MV-4-11 (cell line): ENCODE data around the gene BLOC1S1.
A peak's percentile ranks its signal among the peaks of the same experiment; 100 is the strongest.

Experiments used
- DNase-seq: peaks from one replicate; lab custom pipeline; 2025; lab: John Stamatoyannopoulos, UW

BLOC1S1 gene

DNA sequence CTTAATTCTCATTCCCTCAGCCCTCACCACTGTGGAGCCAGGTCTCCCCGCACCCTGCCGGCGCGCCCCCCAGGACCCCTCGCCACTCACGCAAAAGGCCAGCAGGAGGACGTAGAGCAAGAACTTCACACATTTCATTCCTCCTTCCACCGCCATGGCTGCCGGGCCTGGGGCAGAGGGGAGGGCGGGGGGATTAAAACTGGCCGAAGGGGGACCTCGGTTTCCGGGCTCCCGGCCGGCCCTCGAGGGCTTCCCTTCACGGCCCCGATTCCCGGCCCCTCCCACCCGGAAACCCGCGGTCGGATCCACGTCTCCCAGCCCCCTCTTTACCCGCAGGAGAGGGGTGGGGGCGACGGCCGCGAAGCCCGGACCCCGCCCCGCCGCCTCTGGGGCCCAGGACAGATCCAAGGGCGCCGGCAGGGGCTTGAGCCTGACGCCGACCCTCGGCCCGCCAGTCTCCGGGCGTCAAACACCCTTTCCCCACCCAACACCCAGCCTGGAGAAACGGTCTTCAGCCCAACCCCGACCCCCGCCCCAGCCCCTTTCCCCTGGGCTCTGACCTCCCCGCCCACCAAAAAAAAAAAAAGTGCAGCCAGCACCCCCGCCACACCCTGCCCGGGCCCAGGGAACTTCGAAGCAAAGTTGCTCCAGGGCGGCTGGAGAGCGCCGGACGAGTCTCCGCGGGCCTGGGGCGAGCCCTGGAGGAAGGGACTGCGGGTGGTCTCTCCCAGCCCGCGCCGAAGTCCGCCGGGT, 12.5 kb downstream of the BLOC1S1 start:
- no peak for DNase-seq

DNA sequence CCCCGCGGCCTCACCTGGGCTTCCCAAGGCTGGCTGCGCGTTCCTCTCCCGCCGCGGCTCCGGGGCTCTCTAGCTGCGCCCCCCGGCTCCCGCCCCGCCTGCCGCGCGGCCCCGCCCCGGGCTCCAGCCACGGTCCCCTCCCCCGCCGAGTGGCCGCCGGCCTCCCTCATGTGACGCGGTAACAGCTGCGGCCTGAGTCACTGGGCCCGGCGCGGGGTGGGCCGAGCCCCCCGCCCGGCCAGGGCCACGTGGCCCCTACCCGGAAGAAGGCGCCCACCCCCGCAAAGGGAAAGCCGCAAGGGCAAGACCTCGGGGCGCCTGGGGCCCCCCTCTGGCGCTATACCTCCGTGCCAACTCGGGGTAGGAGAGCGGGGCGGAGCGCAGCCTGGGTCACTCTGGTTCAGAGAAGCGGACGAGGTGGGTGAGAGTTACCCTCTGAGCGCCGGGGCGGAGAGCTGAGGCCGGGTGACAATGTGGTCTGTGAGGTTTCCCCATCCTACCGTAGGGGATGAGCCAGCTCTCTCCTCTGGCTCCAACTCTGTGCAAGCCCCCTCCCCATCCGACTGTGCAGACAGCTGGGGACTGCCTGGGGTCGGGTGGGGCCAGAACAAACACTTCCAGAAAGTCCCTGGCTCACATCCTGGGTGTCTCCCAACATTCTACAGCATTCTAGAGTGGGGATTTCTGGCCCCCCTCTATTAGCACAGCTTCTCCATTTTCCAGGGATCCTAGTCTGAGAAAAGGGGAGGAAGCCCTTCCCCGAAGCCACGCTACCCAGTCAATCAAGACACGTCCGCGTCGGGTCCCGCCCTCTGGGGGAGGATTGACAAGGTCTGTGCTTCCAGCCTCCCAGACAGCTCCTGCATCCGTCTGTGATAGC, 13.3 kb downstream of the BLOC1S1 start, which contains the start of gene CD63:
Gene CD63, minus strand, starts transcription at position 71 of the 880 bp plus-strand sequence. CDS start 668 bp downstream, outside the sequence.
- peak; percentile 84 for DNase-seq

DNA sequence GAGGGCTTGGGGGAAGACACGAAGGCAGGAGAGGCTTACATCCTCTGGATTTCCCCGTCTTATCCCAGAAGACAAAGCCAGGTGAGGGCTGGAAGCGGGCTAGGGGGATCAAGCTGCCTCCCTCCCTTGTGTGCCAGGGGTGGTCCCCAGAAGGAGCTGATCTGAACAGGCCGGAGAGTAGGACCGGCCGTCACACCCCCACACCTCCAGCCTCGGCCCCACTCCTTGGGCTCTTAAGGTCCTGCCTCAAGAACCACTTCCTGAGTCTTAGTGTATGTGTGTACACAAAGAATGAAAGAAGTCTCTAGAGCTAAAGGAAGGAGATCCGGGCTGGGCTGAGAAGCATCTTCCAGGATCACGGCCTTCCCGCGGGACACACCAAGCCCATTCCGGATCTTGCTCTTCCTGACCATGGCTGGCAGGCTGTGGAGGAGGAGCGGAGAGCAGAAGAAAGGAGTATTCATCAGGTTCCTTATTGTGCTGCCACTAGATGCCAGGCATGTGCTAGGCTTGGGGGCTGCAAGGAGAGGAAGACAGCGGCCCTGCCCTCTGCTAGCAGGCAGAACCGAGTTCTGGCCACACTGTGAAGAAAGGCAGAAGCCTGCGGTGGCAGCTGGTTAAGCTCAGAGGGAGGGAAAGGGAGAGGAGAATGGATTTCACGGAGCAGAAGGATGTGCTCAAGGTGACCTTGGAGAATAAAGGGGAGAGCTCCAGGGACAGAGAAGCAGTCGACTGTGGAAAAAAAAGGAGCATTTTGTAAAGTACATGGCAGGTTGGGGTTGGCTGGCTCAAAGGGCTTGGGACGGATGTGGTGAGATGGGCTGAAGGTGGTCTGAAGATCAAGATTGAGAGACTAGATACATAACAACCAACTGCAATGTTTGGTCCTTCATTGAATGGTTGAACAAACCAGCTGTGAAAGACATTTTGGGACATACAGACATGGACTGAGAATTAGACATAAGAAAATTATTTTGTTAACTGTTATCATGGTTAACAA, 14.3 kb downstream of the BLOC1S1 start:
- peak; percentile 69 for DNase-seq

DNA sequence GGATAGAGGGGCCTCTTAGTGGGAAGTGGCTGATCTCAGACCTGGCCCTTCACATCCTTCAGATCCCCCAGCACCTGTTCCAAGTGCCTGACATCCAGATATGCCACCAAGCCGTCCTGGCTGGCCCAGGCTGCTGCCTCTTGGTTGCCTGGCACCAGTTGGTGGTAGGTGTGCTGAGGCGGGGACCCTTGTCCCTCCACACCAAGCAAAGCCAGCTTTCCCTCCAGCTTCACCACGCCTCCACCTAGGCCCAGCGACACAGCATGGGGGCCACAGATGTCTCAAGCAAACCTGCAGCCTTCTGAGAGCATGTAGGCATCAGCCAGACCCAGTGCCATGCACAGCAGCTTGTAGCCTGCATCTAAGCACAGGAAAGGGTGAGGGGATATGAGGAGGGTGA, 16.4 kb downstream of the BLOC1S1 start:
- no peak for DNase-seq

DNA sequence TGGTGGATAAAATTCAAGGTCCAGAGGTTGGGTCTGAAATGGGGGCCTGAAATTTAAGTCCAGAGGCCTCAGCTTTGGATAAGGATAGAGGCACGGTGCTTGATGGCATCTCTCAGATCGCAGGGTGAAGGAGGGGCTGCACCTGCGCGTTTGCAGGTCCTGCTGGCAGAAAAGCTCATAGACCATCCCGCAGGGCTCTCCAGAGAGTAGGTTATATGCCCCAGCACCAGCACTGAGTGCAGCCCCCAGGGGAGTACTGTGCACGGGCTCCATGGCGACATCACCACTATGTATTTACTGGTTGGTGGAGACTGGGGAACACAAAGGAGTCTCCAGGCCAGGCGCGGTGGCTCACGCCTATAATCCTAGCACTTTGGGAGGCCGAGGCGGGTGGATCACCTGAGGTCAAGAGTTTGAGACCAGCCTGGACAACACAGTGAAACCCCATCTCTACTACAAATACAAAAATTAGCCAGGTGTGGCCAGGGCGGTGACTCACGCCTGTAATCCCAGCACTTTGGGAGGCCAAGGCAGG, 17.2 kb downstream of the BLOC1S1 start:
- no peak for DNase-seq

DNA sequence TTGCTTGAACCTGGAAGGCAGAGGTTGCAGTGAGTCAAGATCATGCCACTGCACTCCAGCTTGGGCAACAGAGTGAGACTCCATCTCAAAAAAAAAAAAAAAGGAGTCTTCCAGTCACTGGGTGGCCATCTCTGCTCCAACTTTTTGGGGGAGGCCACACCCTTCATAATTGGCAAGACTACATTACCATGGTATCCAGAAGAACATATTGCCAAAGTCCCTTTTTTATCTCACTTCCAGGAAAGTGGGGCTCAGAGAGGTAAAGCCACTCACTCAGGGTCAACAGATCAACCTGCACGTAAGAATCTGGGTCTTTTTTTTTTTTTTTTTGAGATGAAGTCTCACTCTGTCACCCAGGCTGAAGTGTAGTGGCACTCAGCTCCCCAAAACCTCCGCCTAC, 18.0 kb downstream of the BLOC1S1 start:
- DNase-seq = no peak

DNA sequence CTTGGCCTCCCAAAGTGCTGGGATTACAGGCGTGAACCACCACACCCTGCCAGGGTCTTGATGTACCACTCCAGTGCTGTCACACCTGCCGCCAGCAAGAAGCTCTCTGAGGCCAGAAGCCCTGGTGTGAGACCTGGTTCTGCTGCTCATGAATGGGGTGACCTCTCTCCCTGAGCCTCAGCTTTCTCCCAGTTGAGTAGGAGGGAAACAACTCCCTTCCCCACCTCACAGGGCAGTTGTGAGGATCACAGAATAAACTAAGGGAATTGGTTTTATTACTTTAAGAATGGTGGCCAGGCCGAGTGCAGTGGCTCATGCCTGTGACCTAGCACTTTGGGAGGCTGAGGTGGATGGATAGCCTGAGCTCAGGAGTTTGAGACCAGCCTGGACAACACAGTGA, 18.7 kb downstream of the BLOC1S1 start:
- DNase-seq = no peak

DNA sequence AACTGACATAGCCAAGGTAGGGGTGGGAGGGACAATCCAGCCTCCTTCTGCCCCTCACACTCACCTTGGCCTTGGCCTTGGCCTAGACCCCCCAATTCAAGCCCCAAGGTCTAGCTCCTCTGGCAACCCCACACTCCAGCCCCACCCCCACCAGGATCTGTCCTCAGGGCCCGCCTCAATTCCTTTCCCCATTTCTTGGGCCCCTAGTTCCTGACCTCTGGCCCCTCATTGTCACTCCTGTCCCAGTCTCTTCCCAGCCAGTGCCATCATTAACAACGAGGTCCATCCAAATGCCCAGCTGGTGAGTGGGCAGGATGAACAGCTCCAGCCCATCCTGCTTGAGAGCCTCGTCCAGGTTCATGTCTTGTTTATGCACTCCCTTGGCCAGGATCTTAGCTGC, 20.2 kb downstream of the BLOC1S1 start:
- DNase-seq = no peak

DNA sequence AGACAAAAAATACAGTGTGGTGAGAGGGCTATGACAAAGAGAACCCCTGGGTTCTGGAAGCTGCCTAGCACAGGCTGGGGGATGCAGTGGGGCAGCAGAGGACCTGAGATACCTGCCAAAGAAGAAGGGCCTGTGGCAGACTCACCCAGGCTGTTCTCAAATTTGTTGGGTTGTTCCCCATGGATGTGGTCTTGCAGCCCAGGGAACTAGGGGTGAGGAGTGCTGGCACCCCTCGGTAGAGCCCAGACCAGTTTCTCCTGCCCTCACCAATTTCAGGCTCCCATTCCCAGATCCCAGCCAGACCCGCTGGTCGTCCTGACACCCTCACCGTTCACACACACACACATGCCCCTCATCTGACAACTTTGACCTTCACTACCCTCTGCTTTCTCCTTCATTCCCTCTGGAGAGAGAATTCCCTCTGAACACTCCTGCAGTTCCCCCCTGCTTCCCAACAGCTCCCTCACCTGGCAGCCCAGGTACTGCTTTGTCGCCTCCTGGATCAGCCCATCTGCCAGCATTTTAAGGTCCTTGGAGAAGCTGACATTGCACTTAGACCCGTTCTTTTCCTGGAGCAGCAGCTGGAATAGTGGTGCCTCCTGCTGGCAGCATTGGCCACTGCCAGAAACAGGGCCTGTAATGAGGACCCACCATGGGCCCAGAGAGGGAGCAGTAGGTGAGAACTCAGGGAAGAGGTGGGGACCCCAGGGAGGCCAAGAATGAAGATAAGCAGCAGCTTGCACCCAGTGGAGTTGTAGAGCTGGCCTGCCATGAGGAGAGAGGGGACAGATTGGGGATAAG, 21.1 kb downstream of the BLOC1S1 start:
- peak; percentile 73 for DNase-seq

DNA sequence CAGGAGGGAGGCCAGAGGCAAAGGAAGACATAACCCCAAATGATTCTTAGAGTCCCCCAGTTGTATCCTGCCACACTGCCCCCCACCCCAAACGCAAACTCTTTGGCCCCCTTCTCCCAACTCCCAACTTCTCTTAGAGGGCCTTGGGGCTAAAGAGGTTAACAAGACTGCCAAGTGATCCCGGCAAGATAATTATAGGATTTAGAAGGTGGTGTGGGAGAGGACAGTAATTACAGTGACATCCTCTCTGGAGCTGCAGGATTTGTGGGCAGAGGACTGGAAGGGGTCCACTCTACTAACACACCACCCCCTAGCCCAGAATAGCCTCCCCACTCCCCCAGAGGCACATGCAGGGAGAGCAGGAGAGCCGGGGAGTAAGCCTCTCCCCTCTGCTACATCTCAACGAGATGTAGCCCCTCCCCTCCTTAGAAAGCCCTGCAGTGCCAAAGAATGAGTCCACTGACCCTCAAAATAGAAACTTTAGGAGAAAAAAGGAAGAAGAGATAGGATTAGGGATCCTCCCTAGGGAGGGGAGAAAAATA, 21.8 kb downstream of the BLOC1S1 start:
- DNase-seq = no peak

DNA sequence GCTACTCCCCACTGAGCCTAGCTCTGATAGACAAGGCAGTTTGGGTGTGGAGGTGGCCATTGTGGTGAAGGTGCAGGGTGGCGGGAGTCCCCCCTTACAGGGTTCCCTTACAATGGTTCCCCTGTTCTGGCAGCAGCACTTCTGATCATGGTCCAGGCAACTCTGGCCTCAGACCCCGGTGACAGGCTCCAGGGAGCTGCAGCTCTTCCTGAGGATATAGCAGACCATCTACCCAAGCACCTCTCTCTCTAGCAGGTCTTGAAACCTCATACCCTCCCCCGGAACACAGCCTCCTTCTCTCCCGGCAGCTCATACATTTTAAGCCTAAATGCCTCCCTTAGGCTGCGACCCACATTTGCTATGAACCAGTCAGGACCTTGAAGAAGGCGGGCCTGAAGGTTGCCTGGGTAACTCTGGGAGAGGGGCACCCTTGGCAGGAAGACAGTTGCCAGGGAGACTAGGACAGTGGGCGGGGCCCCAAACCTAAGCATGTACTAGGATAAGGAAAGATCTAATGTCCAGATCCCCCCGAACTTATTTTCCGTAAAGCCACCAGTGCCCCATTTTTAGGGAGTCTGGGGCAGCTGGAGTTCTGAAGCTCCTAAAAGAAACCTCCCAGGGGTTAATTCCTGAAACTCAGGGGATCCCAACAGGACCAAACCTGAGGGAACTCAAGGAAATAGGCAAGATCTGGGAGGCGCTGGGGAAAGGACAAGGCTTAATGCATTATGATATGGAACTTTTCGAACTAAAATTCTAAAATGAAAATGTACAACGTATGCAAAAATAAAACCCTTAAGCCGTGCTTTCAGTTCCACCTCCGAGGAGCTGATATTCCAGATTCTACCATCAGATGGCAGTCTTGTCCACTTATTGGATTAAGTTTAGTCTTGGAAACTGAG, 22.5 kb downstream of the BLOC1S1 start:
- DNase-seq = peak; percentile 81

DNA sequence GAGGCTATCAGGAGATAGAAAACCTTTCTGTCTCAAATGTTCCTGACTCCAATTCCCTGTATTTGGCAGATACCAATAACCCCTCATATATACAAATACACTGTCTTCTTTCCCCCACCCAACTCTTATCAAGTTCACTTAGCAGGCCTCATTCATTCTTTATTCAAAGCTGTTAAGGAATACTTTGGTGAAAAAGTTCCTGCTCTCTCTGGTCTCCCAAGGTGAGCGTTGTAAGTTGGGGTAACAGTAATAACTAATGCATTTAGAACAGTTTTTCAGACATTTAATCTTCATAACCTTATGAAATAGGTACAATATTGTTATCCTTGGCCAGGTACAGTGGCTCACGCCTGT, 23.2 kb downstream of the BLOC1S1 start:
- DNase-seq = no peak

DNA sequence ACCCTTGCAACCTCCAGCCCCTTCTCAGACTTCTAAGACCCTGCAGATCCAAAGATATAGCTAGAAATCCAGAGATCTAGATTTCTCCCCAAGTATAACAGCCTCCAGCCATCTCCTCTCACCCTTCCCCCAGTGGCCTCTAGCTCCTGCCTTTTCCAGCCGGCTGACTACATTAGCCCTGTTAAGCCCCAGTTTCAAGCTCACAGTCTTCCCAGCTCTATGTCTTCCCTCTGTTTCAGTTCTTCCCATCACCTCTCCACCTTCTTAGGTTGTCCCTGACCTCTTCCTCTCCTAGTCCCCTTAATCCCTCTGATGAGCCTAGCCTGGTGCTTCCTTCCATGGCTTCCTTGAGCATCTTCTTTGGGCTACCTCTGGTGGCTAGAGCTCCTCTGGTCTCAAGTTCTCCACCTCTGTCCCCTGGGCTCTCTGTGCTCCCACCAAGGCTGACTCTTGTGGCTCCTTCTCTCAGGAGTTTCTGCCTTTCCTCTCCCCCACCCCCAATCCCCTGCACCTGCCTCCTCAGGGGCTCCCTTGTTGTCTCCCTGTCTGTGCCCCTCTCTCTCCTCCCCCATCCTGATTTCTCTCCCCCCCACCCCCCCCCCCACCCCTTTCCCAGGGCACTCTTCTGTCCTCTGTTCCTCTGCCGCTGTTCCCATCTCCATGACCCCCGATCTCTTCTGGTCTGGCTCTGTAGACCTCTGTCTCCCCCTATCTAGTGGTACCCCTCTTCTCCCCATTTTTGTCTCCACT, 26.3 kb downstream of the BLOC1S1 start:
- no peak for DNase-seq

DNA sequence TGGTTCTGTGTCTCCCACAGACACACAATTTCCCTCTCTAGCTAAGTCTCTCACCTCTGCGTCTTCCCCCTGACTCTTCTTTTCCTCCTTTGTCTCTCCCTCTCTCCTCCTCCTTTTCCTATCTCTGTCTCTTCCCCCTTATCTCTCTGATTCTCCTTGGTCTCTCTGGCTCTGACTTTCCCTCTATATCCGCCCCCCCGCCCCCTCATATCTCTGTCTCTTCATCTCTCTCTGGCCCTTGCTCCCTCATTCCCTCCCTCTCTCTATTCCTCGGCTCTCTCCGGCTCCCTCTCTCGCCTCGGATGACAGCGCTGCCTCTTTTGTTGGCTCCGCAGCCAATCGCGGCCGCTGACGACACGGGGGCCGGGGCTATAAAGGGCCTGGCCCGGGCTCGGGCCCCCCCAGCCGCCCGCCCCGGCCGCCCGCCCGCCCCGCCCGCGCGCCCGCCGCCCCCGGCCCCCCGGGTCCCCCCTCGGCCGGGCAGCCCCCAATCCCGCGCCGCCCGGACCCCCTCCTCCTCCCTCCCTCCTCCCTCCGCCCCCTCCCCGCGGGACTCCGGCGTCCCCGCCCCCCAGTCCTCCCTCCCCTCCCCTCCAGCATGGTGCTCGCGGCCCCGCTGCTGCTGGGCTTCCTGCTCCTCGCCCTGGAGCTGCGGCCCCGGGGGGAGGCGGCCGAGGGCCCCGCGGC, 27.0 kb downstream of the BLOC1S1 start, which contains the start of gene GDF11:
Gene GDF11, plus strand, starts transcription at position 404 of the 687 bp plus-strand sequence. Its CDS starts 195 bp downstream, at position 599.
- peak; percentile 46 for DNase-seq

DNA sequence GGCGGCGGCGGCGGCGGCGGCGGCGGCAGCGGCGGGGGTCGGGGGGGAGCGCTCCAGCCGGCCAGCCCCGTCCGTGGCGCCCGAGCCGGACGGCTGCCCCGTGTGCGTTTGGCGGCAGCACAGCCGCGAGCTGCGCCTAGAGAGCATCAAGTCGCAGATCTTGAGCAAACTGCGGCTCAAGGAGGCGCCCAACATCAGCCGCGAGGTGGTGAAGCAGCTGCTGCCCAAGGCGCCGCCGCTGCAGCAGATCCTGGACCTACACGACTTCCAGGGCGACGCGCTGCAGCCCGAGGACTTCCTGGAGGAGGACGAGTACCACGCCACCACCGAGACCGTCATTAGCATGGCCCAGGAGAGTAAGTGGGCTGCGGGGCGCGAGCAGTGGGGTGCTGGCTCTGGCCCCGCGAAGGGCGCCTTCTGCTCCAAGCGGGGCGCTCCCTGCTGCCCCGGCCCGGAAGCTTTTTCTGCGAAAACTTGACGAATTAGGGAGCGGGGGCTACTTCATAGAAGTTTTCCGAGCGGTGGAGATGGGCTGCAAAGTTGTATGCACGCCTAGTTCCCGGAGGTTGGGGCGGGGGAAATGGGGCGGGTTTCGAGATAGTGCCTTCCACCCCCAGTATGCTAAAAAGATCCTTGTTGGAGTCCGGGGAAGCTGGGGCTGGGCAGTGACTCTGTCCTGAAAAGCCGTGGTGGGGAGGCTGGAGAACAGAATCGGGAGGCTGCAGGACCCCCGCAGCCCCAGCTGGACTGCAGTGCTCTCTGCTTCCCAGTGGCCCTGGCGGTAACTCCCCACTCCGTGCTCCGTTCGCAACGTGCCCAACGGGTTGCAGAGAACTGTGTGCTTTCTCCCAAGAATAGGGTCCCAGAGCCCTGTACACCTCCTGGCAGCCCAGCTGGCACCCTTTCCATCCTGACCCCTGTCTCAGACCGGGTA, 27.8 kb downstream of the BLOC1S1 start:
- peak; percentile 55 for DNase-seq

DNA sequence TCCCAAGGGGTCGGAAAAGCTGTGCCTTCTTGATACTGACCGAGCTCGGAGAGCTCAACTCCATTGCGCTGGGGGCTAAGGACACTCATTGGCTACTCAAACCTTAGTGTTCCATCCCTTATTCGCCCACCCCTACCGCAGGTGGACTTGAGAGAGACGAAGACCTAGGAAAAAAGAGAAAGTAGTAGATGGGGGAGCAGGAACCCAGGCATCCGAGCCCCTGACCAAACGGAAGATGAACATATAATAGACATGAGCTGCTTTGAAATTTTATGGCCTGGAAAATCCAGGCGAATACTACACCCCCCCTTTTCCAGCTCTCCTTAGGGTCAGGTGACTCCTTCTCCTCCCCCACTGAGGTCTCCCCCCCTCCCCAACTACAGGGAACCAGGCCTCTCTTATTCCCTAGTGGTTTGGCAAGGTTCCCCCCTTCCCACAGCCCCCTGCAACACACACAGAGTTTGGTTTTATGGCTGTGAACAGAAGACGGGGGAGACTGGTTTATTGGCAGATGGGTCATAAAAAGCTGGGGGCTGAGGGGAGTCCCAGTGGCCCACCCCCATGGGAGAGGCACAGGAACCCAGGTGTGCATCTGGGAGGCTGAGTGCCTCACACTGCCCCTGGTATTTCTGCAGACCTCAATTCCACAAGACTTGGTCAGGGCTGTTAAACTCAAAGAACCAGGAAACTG, 28.6 kb downstream of the BLOC1S1 start:
- DNase-seq = no peak
